Stimulated activated CD4-positive, alpha-beta T cell treated with anti-CD3 and anti-CD28 coated beads, Interleukin-2, amount 100 ng/mL, for 24 hours (primary cell): ENCODE measurements around the gene SYNPO2.

Source experiments
- DNase-seq, 2 donors: peaks; one replicate each; pipeline ENCODE4 v3.0.0-alpha.2; 2020

Gene SYNPO2

DNA sequence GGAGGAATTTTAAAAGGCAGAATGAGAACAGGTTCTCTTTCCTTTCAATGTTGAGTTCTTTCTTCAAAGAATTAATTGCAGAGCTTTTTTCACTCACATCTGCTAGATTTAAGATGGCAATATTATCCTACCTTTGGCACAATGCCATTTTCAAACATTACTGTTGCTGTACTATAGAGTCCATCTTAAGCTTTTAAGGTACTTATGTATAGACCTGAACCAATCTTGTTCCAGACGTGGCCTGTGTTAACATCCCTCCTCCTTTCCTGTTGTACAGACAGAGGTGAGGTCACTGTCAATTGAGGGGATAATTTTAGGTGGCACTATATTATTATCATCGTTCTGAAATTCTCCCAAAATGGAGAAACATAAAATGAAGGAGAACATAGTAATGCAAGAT is 194.0 kb downstream of the SYNPO2 start:
- DNase-seq, result no peak

DNA sequence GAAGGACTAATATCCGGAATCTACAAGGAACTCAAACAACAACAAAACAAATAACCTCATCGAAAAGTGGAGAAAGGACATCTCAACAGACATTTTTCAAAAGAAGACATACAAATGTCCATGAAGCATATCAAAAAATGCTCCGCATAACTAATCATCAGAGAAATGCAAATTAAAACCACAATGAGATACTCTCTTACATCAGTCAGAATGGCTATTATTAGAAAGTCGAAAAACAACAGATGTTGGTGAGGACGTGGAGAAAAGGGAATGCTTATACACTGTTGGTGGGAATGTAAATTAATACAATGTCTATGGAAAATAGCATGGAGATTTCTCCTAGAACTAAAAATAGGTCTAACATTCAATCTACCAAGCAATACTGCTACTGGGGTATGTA is 195.9 kb downstream of the SYNPO2 start:
- no peak for DNase-seq

DNA sequence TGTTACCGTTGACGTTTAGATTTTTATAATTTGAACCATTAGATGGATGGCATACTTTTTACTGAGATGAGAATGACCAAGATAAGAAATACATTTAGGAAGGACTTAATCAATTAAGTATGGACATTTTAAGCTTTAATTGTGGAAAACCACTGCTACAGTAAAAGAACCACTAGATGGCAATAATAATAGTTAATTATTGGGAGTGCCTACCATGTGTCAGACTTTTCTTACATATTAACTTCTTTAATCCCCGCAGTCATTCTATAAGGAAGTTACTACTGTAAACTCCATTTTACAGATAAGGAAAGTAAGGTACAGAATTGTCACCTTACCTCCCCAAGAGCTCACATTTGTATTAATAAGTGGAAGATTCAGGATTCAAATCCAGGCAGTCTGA is 198.5 kb downstream of the SYNPO2 start:
- DNase-seq, result no peak

DNA sequence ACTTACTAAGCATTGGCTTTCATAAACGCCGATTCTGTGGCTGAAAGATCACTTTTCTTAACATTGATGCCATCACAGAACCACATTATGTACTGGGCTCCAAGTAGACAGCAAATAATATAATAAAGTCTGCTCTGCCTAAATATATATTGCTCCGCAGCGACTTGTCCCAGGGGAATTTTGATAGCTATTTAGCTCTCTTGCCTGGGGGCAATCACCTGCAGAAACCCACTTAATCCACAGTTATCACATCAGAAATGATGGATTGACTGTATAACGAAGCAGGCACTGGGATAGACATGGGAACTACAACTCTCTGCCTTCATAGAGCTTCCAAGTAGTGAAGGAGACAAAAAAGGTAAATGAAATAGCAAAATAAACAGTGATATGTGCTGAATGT is 199.0 kb downstream of the SYNPO2 start:
- no peak for DNase-seq

DNA sequence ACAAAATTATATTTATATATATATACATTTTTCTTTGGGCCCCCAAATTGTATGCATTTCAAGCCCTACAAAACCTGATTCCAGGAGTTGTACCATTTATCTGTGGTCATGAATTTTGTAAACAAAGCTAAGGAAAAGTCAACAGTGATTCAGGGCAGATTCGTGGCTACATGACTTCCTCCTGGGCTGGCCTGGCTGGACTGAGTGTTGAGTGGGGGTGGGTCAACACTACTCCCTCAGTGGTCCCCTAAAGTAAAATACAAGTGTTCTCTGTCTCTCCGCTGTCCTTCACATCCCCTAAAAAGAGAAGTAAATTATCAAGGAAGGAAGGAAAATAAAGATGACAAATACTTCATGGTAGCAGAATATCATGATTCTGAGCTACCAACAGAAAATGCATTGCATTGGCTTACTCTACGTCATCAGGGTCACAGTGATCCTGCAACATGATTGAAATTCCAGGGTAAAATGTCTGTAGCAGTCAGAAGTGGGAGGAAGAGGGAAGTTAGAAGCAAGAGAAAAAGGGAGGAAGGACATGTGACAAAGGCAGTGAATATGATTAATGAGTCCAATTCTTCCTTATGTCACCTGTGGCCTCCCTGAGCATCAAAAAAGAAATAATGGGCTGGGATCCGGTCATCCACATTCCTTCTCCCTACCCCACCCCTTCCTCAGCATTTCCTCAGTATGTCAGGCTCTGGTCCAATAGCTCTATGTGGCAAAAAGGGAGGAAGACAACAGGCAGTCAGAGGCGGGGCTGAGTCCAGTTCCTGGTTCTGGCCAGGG is 204.6 kb downstream of the SYNPO2 start:
- no peak for DNase-seq

DNA sequence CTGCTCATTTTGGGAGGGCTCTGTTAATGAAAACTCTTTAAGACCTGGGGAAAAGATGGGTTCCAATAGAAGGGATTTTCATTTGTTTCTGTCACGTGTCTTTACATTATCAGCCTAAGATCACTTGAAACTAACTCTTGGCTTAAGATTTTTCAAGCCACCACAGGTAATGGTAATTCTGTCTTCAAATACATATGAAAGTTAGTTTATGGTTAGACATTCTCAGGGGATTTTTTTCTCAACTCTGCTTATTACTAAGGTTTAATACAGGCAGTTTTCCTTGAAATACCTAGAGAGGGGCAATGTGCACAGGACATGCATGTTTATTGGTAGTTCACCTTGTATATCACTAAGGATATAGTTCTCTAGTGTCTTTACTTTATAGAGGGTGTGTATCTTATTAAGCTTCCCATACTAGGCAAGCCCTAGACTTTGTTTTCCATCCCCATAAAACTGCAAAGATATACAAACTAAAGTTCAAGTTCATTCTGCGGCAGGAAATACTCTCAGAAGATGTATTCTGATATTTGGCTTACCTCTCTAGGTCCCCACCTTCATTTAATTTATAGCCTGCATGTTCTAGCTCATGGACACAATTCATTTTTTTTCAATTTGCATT is 208.7 kb downstream of the SYNPO2 start:
- no peak for DNase-seq

DNA sequence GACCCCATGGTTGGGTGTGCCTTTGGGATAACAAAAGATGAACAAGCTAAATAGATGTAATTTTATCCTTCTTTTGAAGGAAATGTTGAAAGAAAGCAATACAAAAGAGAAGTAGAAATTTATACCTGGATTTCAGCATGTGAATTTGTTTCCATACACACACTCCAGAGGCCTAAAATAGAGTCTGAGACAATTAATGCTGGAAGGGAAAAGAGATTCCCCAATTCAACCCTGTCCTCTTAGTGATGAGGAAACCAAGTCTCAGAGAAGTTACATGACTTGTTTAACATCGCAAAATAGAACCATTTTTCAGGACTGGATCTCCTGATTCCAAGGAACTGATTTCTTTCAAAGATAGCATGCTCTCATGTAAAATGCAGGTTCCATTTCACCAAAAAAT is 209.7 kb downstream of the SYNPO2 start:
- DNase-seq, result no peak

DNA sequence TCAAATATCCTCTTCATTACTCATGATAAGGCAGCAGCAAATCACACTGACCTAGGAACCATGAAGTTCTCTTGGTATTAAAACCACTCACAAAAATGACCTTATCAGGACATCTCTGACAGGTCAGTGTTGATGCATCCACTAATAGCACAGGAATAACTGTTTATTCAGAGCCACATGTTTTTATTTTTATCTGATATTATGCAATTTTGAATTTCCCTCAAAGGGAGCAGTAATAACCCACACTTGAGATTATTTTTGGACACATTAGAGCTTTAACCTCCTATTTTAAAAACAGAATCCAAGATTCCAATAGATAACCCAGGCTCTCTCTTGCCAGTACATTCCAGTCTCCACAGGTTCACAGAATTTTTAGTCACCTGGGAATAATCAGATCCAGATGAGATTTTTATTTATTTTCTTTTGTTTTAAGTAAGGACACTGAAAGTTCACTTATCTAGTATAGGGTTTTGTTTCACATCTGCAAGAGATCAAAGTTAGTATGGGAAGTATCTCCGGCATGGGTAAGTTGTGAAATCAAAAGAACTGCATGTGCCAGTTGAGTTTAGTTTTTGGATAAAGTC is 210.7 kb downstream of the SYNPO2 start:
- no peak for DNase-seq

DNA sequence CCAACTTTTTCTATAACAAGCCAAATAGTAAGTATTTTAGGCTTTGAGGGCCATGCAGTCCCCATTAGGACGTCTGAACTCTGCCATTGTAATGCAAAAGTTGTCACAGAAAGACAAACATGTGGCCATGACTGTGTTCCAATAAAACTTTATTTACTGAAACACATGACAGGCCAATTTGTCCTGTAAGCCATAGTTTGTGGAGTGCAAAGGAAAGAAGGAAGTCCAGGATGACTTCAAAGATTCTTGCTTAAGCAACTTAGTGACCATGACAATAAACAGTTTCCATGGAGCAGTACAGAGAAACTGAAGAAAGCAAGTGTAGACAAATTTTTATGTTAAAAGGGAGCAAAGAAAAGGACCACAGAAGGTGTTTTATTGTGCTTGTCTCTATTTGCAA is 212.0 kb downstream of the SYNPO2 start:
- DNase-seq, result no peak

DNA sequence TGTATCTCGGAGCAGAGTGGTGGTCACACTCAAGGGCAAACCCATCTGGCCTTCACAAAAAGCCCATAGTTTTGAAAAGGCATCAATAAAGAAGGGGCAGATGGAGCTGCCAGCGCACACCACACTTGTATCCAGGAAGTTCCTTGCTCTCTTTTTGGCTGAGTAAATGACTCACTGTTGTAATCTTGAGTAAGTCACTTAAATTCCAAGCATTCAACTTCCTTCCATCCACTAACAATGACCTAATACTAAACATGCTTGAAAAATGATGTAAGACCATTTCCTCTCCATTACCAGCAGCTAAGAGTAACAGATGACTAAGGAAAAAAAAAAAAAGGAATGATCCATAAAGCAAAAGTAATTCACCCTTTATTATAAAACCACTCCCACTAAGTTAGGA is 214.6 kb downstream of the SYNPO2 start:
- DNase-seq, result no peak

DNA sequence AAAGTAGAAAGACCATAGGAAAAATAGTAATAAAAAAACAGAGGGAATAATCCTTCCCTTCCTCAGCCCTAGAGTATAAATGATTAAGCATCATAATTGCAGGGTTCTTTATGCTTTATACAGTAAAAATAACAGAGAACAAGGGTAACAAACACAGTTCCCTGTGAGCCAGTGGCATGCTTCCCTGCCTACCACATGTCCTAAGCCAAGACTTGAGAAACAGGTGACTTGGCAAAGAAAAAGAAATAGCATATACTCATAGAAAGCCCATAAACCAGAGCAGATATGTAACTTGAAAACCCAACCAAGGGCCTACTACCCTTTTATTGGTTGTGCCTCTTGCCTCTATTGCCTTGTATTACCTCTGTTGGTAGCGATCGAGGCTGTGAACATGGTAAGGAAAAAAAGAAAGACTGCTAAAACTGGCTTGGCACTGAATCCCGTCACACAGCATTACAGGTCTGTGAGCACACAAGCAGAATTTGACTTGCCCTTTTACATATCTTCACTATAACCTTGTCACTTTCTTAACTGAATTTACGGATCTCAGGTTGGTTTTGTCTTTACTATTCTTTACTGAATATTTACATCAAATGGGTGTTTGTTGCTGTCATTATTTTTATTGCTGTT is 216.1 kb downstream of the SYNPO2 start:
- DNase-seq, result no peak

DNA sequence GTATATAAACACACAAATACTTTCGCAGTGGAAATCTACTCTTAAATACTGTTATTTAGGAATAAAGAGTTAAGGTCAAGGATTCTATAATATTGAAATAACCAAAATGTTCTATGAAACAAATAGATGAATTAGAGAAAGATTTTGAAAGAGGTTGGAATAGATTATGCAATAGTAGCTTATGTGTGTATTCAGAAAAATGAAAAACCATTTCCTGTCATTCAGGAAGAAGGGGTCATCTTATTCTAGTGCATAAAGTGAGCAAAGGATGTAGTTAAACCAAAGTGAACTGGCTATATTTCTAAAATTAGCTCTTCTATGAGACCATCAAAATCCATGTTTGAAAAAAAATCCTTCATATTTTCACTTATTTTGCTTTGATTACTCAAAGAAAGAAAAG is 217.0 kb downstream of the SYNPO2 start:
- no peak for DNase-seq

DNA sequence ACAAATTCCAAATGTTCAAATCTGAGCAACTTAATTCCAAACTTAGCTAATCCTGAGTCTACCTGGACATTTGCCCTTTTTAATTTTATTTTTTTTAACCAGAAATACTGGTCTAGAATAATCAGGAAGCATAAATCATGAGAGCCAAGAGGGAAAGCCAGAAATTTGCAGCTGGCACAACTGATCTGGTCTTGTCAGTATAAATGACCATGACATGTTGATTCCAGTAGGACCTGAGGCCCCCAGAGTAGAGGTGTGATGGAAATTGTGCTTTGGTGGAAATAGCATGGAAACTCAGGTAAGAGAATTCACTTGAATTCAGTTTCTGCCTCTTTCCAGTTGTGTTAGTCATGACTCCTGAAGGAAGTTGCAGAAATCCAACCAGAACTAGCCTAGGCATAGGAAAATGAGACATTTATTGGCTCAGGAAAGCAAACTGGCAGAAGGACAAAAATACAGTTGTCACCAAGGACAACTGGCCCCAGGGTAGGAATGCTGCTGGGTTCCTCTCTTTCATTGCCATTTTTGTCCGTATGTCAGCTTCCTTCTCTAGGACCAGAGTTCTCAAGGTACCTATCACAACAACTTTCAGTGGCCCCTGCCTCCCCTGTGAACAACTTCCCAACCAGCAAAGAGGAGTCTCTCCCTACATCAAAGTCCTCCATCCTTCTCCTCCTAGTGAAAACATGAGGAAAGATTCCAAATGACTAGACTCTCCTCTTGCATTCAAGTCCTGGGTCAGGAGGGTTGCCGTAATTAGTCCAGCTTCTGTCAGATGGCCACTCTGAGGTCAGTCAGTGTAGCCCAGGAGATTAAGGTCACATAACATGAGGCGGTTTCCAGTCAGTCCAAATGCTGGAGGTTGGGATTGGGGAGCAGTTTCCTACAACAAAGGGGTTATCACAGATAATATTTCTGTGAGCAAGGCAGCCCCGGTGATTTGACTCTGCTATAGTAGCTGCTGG is 217.7 kb downstream of the SYNPO2 start:
- no peak for DNase-seq

DNA sequence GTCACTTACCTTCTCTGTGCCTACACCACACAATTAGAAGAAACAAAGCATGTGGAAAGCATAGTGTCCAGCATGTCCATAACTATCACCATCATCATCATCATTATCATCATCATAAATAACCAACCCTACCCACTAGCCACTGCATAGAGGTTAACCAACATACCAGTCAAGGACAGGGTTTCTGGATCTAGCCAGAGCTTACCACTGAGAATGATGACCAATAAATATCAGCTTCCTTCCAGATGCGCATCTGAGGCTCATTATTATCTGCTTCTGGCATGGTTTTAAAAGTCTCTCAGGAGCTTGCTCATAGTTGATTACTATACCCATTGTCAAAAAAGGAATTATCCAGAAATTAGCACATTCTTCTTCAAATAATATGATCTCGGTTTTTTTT is 221.5 kb downstream of the SYNPO2 start:
- no peak for DNase-seq
